A549 (cell line): ENCODE measurements around the gene RBM4B. TPM values are rescaled to one million over a fixed set of nuclear protein-coding genes. Genes with fewer than 3 reads are reported as not detected.

ENCODE experiments used
- ATAC-seq, 2 experiments: fragments of 200-7000 bp in 1 of 2; fragments of >200 bp in 1 of 2; cut with Nextera tagmentation in 1 of 2; cut with Tn5 transposase in 1 of 2; 3 replicates each; pipeline versions ENCODE4 v1.8.0 to v1.9.1; 2018 to 2020; ENCODE audit warnings: mild to moderate bottlenecking in 1 of 2, moderate library complexity in 1 of 2
- CTCF ChIA-PET: fragments of 300-600 bp; sonication (Branson Sonifier 250); formaldehyde crosslinking; extraction: SDS; loops from one replicate; lab custom pipeline; 2021; ENCODE audit warnings: antibody characterized with exemption, inconsistent platforms; lab: Yijun Ruan, JAX
- POLR2A ChIA-PET: fragments of 350-600 bp; formaldehyde crosslinking; extraction: SDS; loops from one replicate; lab custom pipeline; 2021; ENCODE audit warnings: antibody characterized with exemption, inconsistent platforms; lab: Yijun Ruan, JAX
- DNase-seq, 2 experiments: peaks; one replicate each; pipeline versions ENCODE4 v3.0.0 to v3.0.0-alpha.2; 2011 to 2016; ENCODE audit warnings: low read depth in 1 of 2, low spot score in 1 of 2
- FAIRE-seq: peaks from 2 replicates; lab custom pipeline; 2011; peaks lifted over from hg19 to GRCh38; lab: Jason Lieb, UNC
- H3K27ac ChIP-seq, 2 experiments: fragments of >200 bp; sonication (Bioruptor Twin); formaldehyde crosslinking; 3 replicates each; pipeline ENCODE4 v1.5.1; 2016 to 2017
- H3K4me1 ChIP-seq: fragments of >200 bp; sonication (Bioruptor Twin); formaldehyde crosslinking; 3 replicates; pipeline ENCODE4 v1.6.1; 2016
- H3K4me2 ChIP-seq: fragments of >200 bp; sonication (Bioruptor Twin); formaldehyde crosslinking; 3 replicates; pipeline ENCODE4 v1.6.1; 2016
- H3K4me3 ChIP-seq: fragments of >200 bp; sonication (Bioruptor Twin); formaldehyde crosslinking; 3 replicates; pipeline ENCODE4 v1.5.1; 2016
- H3K9me3 ChIP-seq: fragments of >200 bp; sonication (Bioruptor Twin); formaldehyde crosslinking; 3 replicates; pipeline ENCODE4 v1.6.1; 2016
- CBX2 ChIP-seq: fragments of 200-600 bp; sonication (generic); IDR thresholded peaks from 2 replicates; pipeline ENCODE4 v1.6.1; 2016; ENCODE audit warnings: low read depth, mild to moderate bottlenecking, borderline replicate concordance
- CBX8 ChIP-seq: fragments of 200-600 bp; sonication (generic); IDR thresholded peaks from 2 replicates; pipeline ENCODE4 v1.6.1; 2016
- CHD4 ChIP-seq: fragments of 200-600 bp; sonication (generic); IDR thresholded peaks from 2 replicates; pipeline ENCODE4 v1.6.1; 2016; ENCODE audit warnings: antibody characterized with exemption, mild to moderate bottlenecking, borderline replicate concordance
- ESRRA ChIP-seq: fragments of 150-350 bp; IDR thresholded peaks from 2 replicates; pipeline ENCODE4 v1.6.1; 2014; ENCODE audit warnings: mild to moderate bottlenecking, low read length, borderline replicate concordance
- FOXS1 ChIP-seq: fragments of 250-450 bp; sonication (Bioruptor Pico); IDR thresholded peaks from 2 replicates; pipeline ENCODE4 v1.5.0; 2020; ENCODE audit warnings: mild to moderate bottlenecking, moderate library complexity
- HDAC2 ChIP-seq: fragments of 200-600 bp; sonication (generic); IDR thresholded peaks from 2 replicates; pipeline ENCODE4 v1.6.1; 2016
- JUNB ChIP-seq: fragments of >200 bp; sonication (Bioruptor Twin); formaldehyde crosslinking; IDR thresholded peaks from 2 replicates; pipeline ENCODE4 v1.6.1; 2016
- KDM5A ChIP-seq: fragments of 200-600 bp; sonication (generic); IDR thresholded peaks from 2 replicates; pipeline ENCODE4 v1.6.1; 2016; ENCODE audit warnings: antibody characterized with exemption, mild to moderate bottlenecking
- MYC ChIP-seq: IDR thresholded peaks from 2 replicates; pipeline ENCODE4 v1.6.1; 2012; ENCODE audit warnings: mild to moderate bottlenecking, inconsistent platforms, low read length, improper control_type of control experiment, borderline replicate concordance
- NFE2L2 ChIP-seq: fragments of 150-350 bp; conservative IDR thresholded peaks from 2 replicates; pipeline ENCODE4 v1.6.1; 2014; ENCODE audit warnings: low read length
- NR3C1 ChIP-seq: fragments of >200 bp; sonication (Bioruptor Twin); formaldehyde crosslinking; IDR thresholded peaks from 3 replicates; pipeline ENCODE4 v1.6.1; 2017
- RAD21 ChIP-seq, 2 experiments: fragments of >200 bp in 1 of 2; sonication (Bioruptor Twin) in 1 of 2; formaldehyde crosslinking in 1 of 2; IDR thresholded peaks in 1 of 2; conservative IDR thresholded peaks in 1 of 2; 2 replicates in 1 of 2; 3 replicates in 1 of 2; pipeline ENCODE4 v1.6.1; 2012 to 2018; ENCODE audit warnings: inconsistent platforms in 1 of 2
- RARB ChIP-seq: fragments of 250-450 bp; sonication (Bioruptor Pico); IDR thresholded peaks from 2 replicates; pipeline ENCODE4 v1.8.0; 2021; ENCODE audit warnings: mild to moderate bottlenecking, moderate library complexity
- RCOR1 ChIP-seq: fragments of 150-350 bp; IDR thresholded peaks from 2 replicates; pipeline ENCODE4 v1.6.1; 2014; ENCODE audit warnings: antibody characterized with exemption, low read length, low read depth
- RFX5 ChIP-seq: fragments of 450-650 bp; IDR thresholded peaks from 2 replicates; pipeline ENCODE4 v1.7.1; 2014; ENCODE audit warnings: antibody characterized with exemption, mild to moderate bottlenecking, moderate library complexity
- SREBF2 ChIP-seq: fragments of 450-650 bp; IDR thresholded peaks from 2 replicates; pipeline ENCODE4 v1.6.1; 2014; ENCODE audit warnings: mild to moderate bottlenecking, moderate library complexity
- TP53 ChIP-seq: fragments of 250-450 bp; sonication (Bioruptor Pico); IDR thresholded peaks from 2 replicates; pipeline ENCODE4 v1.5.0; 2021; ENCODE audit warnings: mild to moderate bottlenecking, moderate library complexity
- ZC3H11A ChIP-seq: fragments of 450-650 bp; IDR thresholded peaks from 2 replicates; pipeline ENCODE4 v1.6.1; 2014; ENCODE audit warnings: antibody characterized with exemption, mild to moderate bottlenecking
- ZNF302 ChIP-seq: fragments of 250-450 bp; sonication (Bioruptor Pico); IDR thresholded peaks from 2 replicates; pipeline ENCODE4 v1.9.0; 2021; ENCODE audit warnings: inconsistent platforms, mild to moderate bottlenecking, moderate library complexity
- ZSCAN20 ChIP-seq: fragments of 250-450 bp; sonication (Bioruptor Pico); IDR thresholded peaks from 2 replicates; pipeline ENCODE4 v1.8.0; 2022; ENCODE audit warnings: mild to moderate bottlenecking, moderate library complexity
- WGBS: methylation state at CpG from one replicate; pipeline ENCODE4 v1.1.6; 2017; ENCODE audit errors: missing lambda C conversion rate; 5-methylcytosine and 5-hydroxymethylcytosine counted together
- polyA plus RNA-seq, 4 experiments: library from polyadenylated mRNA; depleted of rRNA in 3 of 4; stranded (reverse); fragments of >200 nt; fragmentation: RNase III in 1 of 4; extraction: RNeasy Plus Mini Kit Qiagen cat#74134 plus additional on column Dnase treatment in 1 of 4; gene quantifications; 2 replicates in 3 of 4; 3 replicates in 1 of 4; pipeline ENCODE4 v1.2.3, GENCODE V29; 2011 to 2017
- TF ChIP-seq, protein P1 (sequence below): IDR thresholded peaks from 2 replicates; pipeline ENCODE4 v1.6.1; 2012
- TF ChIP-seq, protein P2 (sequence below): IDR thresholded peaks from 2 replicates; pipeline ENCODE4 v1.6.1; 2012; ENCODE audit warnings: low read depth, borderline replicate concordance
- TF ChIP-seq, protein P3 (sequence below): fragments of 450-650 bp; IDR thresholded peaks from 2 replicates; pipeline ENCODE4 v1.6.1; 2014; ENCODE audit warnings: antibody characterized with exemption
- TF ChIP-seq, protein P4 (sequence below): fragments of 200-600 bp; sonication (generic); IDR thresholded peaks from 2 replicates; pipeline ENCODE4 v1.6.1; 2016; ENCODE audit warnings: antibody characterized with exemption, mild to moderate bottlenecking, moderate library complexity

The RBM4B gene
- polyA plus RNA-seq, 2 of the 4 experiments (the other 2 are of a cell fraction) = 28.0 to 32.7 TPM

DNA sequence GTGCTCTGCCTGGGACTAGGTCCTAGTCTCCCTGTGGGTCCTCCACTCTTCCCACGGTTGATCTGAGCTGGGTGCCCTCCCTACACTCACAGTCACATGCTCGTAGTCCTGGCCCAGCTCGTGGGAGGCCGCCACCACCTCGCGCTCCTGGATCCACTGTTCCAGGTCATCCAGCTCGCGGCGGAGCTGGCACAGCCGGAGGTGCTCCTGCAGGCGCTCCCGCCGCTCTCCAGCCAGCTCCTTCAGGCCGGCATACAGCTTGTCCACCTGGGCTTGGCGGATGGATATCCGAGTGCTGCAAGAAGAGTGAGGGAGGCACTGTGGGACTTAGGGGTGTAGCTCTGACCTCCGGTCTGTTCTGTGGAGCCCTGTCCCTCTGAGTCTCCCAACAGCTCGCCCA lies 14.8 kb upstream of the RBM4B start:
- WGBS = 92% methylated on average over 17 of the region's 18 CpGs
- no peak overlapping the region for H3K4me2 ChIP-seq
- CTCF ChIA-PET = interaction anchor here (0.8 to 14.2 kb wide), 9 partner anchors 11 to 284 kb away, joined by 3 to 194 read pairs (median 4); partner anchors contain the start of gene RBM4B

DNA sequence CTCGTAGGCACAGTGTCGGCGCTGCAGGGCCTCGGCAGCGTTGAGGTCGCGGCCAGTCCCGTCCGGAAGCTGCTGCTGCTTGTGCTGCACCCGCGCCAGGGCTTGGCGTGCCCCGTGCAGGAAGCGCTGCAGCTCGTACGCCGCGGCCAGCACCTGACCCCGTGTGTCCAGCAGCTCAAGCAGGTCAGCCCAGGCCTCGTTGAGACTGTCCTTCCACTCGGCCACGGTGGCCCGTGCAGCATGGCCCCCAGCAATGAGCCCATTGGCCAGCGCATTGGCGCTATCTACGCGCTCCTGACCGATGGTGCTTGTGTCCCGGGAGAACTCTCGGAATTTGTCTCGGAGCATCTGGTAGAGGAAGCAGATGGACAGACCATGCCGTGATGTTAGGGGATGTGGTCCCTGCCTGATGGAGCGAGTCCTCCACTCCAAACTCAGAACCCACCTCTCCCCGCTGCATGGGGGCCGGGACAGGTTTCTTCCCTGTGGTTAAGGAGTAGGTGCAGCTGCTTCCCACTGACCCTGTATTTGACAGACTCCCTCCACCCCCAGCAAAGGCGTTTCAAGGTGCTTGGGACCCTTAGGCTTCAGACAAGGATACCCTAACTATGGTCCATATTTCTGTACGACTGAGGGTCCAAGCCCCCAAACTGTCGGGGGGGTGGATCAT lies 13.8 kb upstream of the RBM4B start:
- ATAC-seq = no peak
- 90% methylated on average over 27 of the region's 38 CpGs for WGBS
- Histone ChIP-seq H3K4me2 (no peak overlapping the region), H3K27ac (no peak overlapping the region)
- TF ChIP-seq CBX2 = no peak
- TF ChIP-seq KDM5A = no peak
- no peak for TF ChIP-seq ZNF302 (CRISPR knock-in tag)
- no peak for TF ChIP-seq ESRRA
- TF ChIP-seq NR3C1 = no peak
- TF ChIP-seq CHD4 = no peak
- no peak for TF ChIP-seq RFX5
- TF ChIP-seq, protein P1, sequence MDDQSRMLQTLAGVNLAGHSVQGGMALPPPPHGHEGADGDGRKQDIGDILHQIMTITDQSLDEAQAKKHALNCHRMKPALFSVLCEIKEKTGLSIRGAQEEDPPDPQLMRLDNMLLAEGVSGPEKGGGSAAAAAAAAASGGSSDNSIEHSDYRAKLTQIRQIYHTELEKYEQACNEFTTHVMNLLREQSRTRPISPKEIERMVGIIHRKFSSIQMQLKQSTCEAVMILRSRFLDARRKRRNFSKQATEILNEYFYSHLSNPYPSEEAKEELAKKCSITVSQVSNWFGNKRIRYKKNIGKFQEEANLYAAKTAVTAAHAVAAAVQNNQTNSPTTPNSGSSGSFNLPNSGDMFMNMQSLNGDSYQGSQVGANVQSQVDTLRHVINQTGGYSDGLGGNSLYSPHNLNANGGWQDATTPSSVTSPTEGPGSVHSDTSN = no peak
- TF ChIP-seq RAD21 (conservative IDR thresholded peaks at IDR 0.05 in 1 of 2, IDR thresholded peaks at IDR 0.05 in 1 of 2) = no peak
- TF ChIP-seq, protein P2, sequence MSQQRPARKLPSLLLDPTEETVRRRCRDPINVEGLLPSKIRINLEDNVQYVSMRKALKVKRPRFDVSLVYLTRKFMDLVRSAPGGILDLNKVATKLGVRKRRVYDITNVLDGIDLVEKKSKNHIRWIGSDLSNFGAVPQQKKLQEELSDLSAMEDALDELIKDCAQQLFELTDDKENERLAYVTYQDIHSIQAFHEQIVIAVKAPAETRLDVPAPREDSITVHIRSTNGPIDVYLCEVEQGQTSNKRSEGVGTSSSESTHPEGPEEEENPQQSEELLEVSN = no peak
- TF ChIP-seq, protein P3, sequence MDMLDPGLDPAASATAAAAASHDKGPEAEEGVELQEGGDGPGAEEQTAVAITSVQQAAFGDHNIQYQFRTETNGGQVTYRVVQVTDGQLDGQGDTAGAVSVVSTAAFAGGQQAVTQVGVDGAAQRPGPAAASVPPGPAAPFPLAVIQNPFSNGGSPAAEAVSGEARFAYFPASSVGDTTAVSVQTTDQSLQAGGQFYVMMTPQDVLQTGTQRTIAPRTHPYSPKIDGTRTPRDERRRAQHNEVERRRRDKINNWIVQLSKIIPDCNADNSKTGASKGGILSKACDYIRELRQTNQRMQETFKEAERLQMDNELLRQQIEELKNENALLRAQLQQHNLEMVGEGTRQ = no peak
- no peak for TF ChIP-seq FOXS1 (CRISPR knock-in tag)
- no peak for TF ChIP-seq ZSCAN20 (CRISPR knock-in tag)
- TF ChIP-seq MYC = no peak
- no peak for TF ChIP-seq NFE2L2
- TF ChIP-seq, protein P4, sequence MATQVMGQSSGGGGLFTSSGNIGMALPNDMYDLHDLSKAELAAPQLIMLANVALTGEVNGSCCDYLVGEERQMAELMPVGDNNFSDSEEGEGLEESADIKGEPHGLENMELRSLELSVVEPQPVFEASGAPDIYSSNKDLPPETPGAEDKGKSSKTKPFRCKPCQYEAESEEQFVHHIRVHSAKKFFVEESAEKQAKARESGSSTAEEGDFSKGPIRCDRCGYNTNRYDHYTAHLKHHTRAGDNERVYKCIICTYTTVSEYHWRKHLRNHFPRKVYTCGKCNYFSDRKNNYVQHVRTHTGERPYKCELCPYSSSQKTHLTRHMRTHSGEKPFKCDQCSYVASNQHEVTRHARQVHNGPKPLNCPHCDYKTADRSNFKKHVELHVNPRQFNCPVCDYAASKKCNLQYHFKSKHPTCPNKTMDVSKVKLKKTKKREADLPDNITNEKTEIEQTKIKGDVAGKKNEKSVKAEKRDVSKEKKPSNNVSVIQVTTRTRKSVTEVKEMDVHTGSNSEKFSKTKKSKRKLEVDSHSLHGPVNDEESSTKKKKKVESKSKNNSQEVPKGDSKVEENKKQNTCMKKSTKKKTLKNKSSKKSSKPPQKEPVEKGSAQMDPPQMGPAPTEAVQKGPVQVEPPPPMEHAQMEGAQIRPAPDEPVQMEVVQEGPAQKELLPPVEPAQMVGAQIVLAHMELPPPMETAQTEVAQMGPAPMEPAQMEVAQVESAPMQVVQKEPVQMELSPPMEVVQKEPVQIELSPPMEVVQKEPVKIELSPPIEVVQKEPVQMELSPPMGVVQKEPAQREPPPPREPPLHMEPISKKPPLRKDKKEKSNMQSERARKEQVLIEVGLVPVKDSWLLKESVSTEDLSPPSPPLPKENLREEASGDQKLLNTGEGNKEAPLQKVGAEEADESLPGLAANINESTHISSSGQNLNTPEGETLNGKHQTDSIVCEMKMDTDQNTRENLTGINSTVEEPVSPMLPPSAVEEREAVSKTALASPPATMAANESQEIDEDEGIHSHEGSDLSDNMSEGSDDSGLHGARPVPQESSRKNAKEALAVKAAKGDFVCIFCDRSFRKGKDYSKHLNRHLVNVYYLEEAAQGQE = no peak
- TF ChIP-seq HDAC2 = no peak
- no peak for TF ChIP-seq CBX8
- no peak for TF ChIP-seq TP53 (CRISPR knock-in tag)
- TF ChIP-seq JUNB = no peak
- TF ChIP-seq, all 56 proteins: peak for 0
- Histone ChIP-seq H3K4me1 (peaks cover 5% of the 10 kb centered on the region; the same call in 1 of the 3 replicates), H3K4me3 (no peak overlapping the region), H3K9me3 (no peaks in the 10 kb centered on the region)
- CTCF ChIA-PET = interaction anchor here (0.6 to 14.2 kb wide), 8 partner anchors 10 to 328 kb away, joined by 3 to 194 read pairs (median 3); no protein-coding TSS in a partner anchor
- POLR2A ChIA-PET = no interaction called here
- DNase-seq (no peak), FAIRE-seq (no peak)

More for the DNA sequence above, 14.8 kb upstream of the RBM4B start:
- DNase-seq (no peak), ATAC-seq (no peak), FAIRE-seq (no peak)
- TF ChIP-seq RARB (CRISPR knock-in tag) (no peak), ZC3H11A (no peak), RCOR1 (no peak), SREBF2 (no peak), FOXS1 (CRISPR knock-in tag) (no peak), NFE2L2 (no peak)
- TF ChIP-seq, protein P2 = no peak
- Histone ChIP-seq H3K9me3 (no peaks in the 10 kb centered on the region), H3K27ac (no peak overlapping the region), H3K4me3 (no peak overlapping the region), H3K4me1 (peaks cover 5% of the 10 kb centered on the region; the same call in 1 of the 3 replicates)
- POLR2A ChIA-PET = interaction anchor here (0.9 to 1.1 kb wide), 2 partner anchors 51 to 142 kb away, joined by 3 read pairs; no protein-coding TSS in a partner anchor
